ENCODE results near the gene COA6. TPM values are rescaled to one million over a fixed set of nuclear protein-coding genes. Genes with fewer than 3 reads are reported as not detected.

Gene COA6
- total and polyA plus RNA-seq, 10 donors = 6.9 to 57.4 (median 18.5) TPM

DNA sequence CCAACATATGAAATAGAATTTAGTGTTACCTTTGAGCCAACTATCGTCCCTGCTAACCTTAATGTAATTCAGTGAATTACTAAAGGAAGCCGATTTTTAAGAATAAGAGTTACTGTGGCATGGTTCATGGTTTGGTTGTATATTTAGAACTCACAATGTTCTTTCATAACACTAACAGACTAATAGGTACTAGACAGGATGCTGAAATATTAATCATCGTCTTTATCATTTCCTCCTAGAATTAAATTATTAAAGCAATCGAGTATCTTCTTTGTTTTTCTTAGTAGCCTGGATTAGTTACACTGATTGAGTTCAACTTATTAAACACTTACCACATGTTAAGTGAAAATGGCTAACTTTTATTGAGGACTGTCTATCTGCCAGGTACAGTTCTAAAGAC, 58.0 kb downstream of the COA6 start:
- Histone ChIP-seq H3K36me3 (peaks cover 0 to 100% (median 55%) of the 10 kb centered on the region in 6 donors), H3K4me3 (no peak overlapping the region), H3K27me3 (replicated peaks in 1 of 7) (no peaks in the 10 kb centered on the region), H3K9me3 (no peaks in the 10 kb centered on the region), H3K4me1 (no peaks in the 10 kb centered on the region), H3K27ac (no peak overlapping the region)
- DNase-seq = no peak
- intact Hi-C loops (cut with DNase I; ENCODE audit: low total_unique reads) = no loop called here
- TF ChIP-seq, protein P1, sequence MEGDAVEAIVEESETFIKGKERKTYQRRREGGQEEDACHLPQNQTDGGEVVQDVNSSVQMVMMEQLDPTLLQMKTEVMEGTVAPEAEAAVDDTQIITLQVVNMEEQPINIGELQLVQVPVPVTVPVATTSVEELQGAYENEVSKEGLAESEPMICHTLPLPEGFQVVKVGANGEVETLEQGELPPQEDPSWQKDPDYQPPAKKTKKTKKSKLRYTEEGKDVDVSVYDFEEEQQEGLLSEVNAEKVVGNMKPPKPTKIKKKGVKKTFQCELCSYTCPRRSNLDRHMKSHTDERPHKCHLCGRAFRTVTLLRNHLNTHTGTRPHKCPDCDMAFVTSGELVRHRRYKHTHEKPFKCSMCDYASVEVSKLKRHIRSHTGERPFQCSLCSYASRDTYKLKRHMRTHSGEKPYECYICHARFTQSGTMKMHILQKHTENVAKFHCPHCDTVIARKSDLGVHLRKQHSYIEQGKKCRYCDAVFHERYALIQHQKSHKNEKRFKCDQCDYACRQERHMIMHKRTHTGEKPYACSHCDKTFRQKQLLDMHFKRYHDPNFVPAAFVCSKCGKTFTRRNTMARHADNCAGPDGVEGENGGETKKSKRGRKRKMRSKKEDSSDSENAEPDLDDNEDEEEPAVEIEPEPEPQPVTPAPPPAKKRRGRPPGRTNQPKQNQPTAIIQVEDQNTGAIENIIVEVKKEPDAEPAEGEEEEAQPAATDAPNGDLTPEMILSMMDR (IDR thresholded peaks at IDR 0.05 in 8 of 11, conservative IDR thresholded peaks at IDR 0.05 in 3 of 11) = no peak
- no peak for TF ChIP-seq POLR2A (IDR thresholded peaks at IDR 0.05)
- no peak for TF ChIP-seq POLR2AphosphoS5 (IDR thresholded peaks at IDR 0.05)
- WGBS, 5 donors = 84 to 91% (median 86%) methylated on average over 4 of the region's 4 CpGs

DNA sequence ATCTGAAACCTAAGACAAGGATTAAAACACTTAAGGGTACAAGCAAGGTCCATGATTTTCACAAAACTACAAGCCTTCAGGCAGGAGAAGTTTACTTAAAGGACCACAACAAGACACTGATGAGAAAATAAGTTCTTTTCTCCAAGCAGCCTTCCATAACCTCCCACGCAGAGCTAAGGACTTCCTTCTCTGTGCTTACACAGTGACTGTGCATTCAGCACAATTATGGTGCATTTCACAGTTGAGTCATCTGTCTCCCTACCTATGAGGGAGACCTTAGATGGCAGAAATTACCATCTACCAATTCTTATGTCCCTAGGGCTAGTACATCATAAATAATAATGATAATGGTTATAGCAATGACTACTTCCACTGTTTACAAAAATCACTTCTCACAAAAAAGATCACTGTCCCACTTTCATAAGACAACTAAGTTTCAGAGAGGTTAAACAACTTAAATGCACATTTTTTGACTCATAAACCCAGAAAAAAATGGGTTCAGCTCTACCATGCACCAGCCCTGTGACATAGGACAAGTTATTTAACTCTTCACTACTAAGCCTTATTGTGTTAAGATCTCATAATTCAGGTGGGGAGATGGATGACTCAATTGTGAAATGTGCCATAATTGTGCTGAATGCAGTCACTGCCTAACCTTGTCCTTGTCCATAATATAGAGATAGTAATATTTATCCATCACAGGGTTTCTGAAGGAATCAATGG, 60.5 kb downstream of the COA6 start:
- Histone ChIP-seq H3K27me3 (replicated peaks in 1 of 7) (no peaks in the 10 kb centered on the region), H3K4me3 (no peak overlapping the region), H3K36me3 (peaks cover 0 to 93% (median 53%) of the 10 kb centered on the region in 6 donors), H3K27ac (no peak overlapping the region), H3K9me3 (no peaks in the 10 kb centered on the region), H3K4me1 (no peaks in the 10 kb centered on the region)
- TF ChIP-seq, protein P1 (IDR thresholded peaks at IDR 0.05 in 8 of 11, conservative IDR thresholded peaks at IDR 0.05 in 3 of 11) = no peak
- TF ChIP-seq POLR2A (IDR thresholded peaks at IDR 0.05) = no peak
- no peak for TF ChIP-seq POLR2AphosphoS5 (IDR thresholded peaks at IDR 0.05)
- WGBS, 5 donors = 59 to 90% (median 75%) methylated on average over 1 of the region's 1 CpG
- intact Hi-C loops (cut with DNase I; ENCODE audit: low total_unique reads) = no loop called here
- no peak for DNase-seq

Other genes starting within 250 kb of the COA6 start
- gene TARBP1, start 105.7 kb downstream of the COA6 start, total RNA-seq = 10 to 100 TPM; 27.1 to 41.7 (median 38.9) TPM
- gene TARBP1, start 105.7 kb downstream of the COA6 start, polyA plus RNA-seq = 10 to 100 TPM; 41.1 to 99.7 (median 50.1) TPM
- gene IRF2BP2, start 236.7 kb downstream of the COA6 start, total RNA-seq = 100 to 1,000 TPM in 1 of 7 donors, 10 to 100 TPM in 6; 57.2 to 109 (median 63.5) TPM
- 10 to 100 TPM; 39.1 to 55.5 (median 48.8) TPM for gene IRF2BP2, start 236.7 kb downstream of the COA6 start, polyA plus RNA-seq